Adrenal gland (tissue), 12 donors: ENCODE data around the gene DIPK1B. TPM values are rescaled to one million over a fixed set of nuclear protein-coding genes. Genes with fewer than 3 reads are reported as not detected.

ENCODE experiments used
- DNase-seq, 7 donors: peaks; one replicate each; pipeline ENCODE4 v3.0.0-alpha.2; 2019 to 2020
- H3K27ac ChIP-seq, 5 donors: fragments of 200-600 bp; sonication (generic) in 4 of 5; 1 replicate in 3 of 5; 2 replicates in 2 of 5; pipeline versions ENCODE4 v1.5.1 to v1.8.0; 2016 to 2020; ENCODE audit warnings: mild to moderate bottlenecking in 1 of 5
- H3K27me3 ChIP-seq: fragments of 200-600 bp; 2 replicates; pipeline ENCODE4 v1.8.0; 2021
- H3K36me3 ChIP-seq, 2 donors: fragments of 200-600 bp; replicated peaks in 1 of 2; 1 replicate in 1 of 2; 2 replicates in 1 of 2; pipeline versions ENCODE4 v1.5.1 to v1.8.0; 2018 to 2022
- H3K4me1 ChIP-seq, 2 donors: fragments of 200-600 bp; replicated peaks in 1 of 2; 1 replicate in 1 of 2; 2 replicates in 1 of 2; pipeline versions ENCODE4 v1.5.1 to v1.8.0; 2018 to 2021
- H3K4me3 ChIP-seq, 4 donors: fragments of 200-600 bp; sonication (generic) in 3 of 4; one replicate each; pipeline ENCODE4 v1.5.1; 2016 to 2018
- H3K9me3 ChIP-seq, 3 donors: fragments of 200-600 bp; sonication (generic) in 1 of 3; replicated peaks in 1 of 3; 1 replicate in 2 of 3; 2 replicates in 1 of 3; pipeline versions ENCODE4 v1.5.1 to v1.8.0; 2016 to 2021
- CTCF ChIP-seq, 6 experiments: fragments of 450-650 bp in 4 of 6; fragments of 200-600 bp in 2 of 6; sonication (generic) in 1 of 6; IDR thresholded peaks; 1 replicate in 5 of 6; 2 replicates in 1 of 6; pipeline versions ENCODE4 v1.5.1 to v1.8.0; 2016 to 2021; ENCODE audit warnings: antibody characterized with exemption in 6 of 6, mild to moderate bottlenecking in 2 of 6, moderate library complexity in 1 of 6
- POLR2A ChIP-seq, 2 donors: fragments of 450-650 bp; IDR thresholded peaks; one replicate each; pipeline ENCODE4 v1.6.1; 2017; ENCODE audit warnings: antibody characterized with exemption in 2 of 2, mild to moderate bottlenecking in 2 of 2, moderate library complexity in 1 of 2
- WGBS, 4 donors: extraction: QIAGEN DNeasy Blood & Tissue Kit in 2 of 4; methylation state at CpG; one replicate each; pipeline versions ENCODE4 v1.1.5 to v1.1.7; 2013 to 2017; 5-methylcytosine and 5-hydroxymethylcytosine counted together
- intact Hi-C, 2 donors: fragments of 100-400 bp; cut with DNase I; formaldehyde crosslinking; loops; one replicate each; pipeline versions ENCODE4 v1.14.1 to v1.15.0; 2022 to 2023
- polyA plus RNA-seq, 3 donors: library from polyadenylated mRNA; stranded (reverse); fragments of 200-250 nt in 2 of 3; fragments of 350-450 nt in 1 of 3; fragmentation: Illumina TruSeq in 1 of 3; extraction: RNeasy Lipid Tissue Mini Kit (QIAGEN cat#74804) in 1 of 3; gene quantifications; one replicate each; pipeline ENCODE4 v1.2.3, GENCODE V29; 2013 to 2014
- total RNA-seq, 9 donors: library from RNA; depleted of rRNA in 4 of 9; stranded (reverse); fragments of >200 nt in 4 of 9; fragments of 120-200 nt in 1 of 9; fragmentation: NEBNext Ultra II Directional in 1 of 9; extraction: Animal tissue kit (Norgen Biotek cat#: 25700) in 1 of 9; gene quantifications; one replicate each; pipeline versions ENCODE4 v1.1.0 to v1.2.4, GENCODE V29; 2013 to 2023
- donor health status: healthy with polysubstance abuse.
- donor health status: Bipolar disorder and iron deficiency.
- donor health status: DM: yes; HTN: yes; CAD: no.
- donor health status: DM: no; HTN: no; CAD: no.
- donor health status: DM: no; HTN: no; CAD: no.
- donor health status: DM: yes; HTN: yes; CAD: no.

The DIPK1B gene
- total and polyA plus RNA-seq, 12 donors, result 1.4 to 19.2 (median 8.3) TPM

GRCh38 chr9:136685790-136686533, 26.4 kb upstream of the DIPK1B start:
- H3K27me3 ChIP-seq, result no peaks in the 10 kb centered on the region
- no peaks in the 10 kb centered on the region for H3K36me3 ChIP-seq
- H3K4me1 ChIP-seq, result peaks cover 13 to 17% of the 10 kb centered on the region in 2 donors
- H3K27ac ChIP-seq, result peak overlapping the region in 2 of 5 donors; percentile 64 to 90
- 38 to 60% (median 54%) methylated on average over 4 to 19 of the region's 19 CpGs for WGBS, 4 donors
- H3K9me3 ChIP-seq, result no peaks in the 10 kb centered on the region
- DNase-seq, result no peak
- TF ChIP-seq POLR2A (IDR thresholded peaks at IDR 0.05) (no peak), CTCF (IDR thresholded peaks at IDR 0.05) (no peak)
- peak overlapping the region in 3 of 4 donors; percentile 42 to 98 (median 71) for H3K4me3 ChIP-seq
- intact Hi-C loops, result no loop called here

- no peaks in the 10 kb centered on the region for H3K36me3 ChIP-seq
- no peaks in the 10 kb centered on the region for H3K27me3 ChIP-seq
- H3K4me1 ChIP-seq, result peaks cover 13 to 17% of the 10 kb centered on the region in 2 donors
- 15 to 60% (median 16%) methylated on average over 1 to 20 of the region's 20 CpGs; no CpG with 5 or more reads in 1 of the 4 donors for WGBS, 4 donors
- TF ChIP-seq CTCF (IDR thresholded peaks at IDR 0.05), result no peak
- intact Hi-C loops, result no loop called here
- H3K4me3 ChIP-seq, result peak overlapping the region; percentile 37 to 98 (median 56)
- peak overlapping the region in 4 of 5 donors; percentile 57 to 90 (median 68) for H3K27ac ChIP-seq
- DNase-seq, result no peak
- no peaks in the 10 kb centered on the region for H3K9me3 ChIP-seq
Observed at GRCh38 chr9:136686534-136686793, 25.9 kb upstream of the DIPK1B start.

GRCh38 chr9:136686794-136687711, 25.3 kb upstream of the DIPK1B start, which contains the start of gene AGPAT2:
TSS of gene AGPAT2 (minus strand) at chr9:136687457. CDS start at chr9:136687357, 100 bp downstream.
- peak within 1 kb of the TSS in 4 of 5 donors; percentile 57 to 90 (median 68) for H3K27ac ChIP-seq
- no peaks in the 10 kb centered on the region for H3K36me3 ChIP-seq
- intact Hi-C loops, result no loop called here
- TF ChIP-seq CTCF (IDR thresholded peaks at IDR 0.05) (peak in 1 of 6 experiments; percentile 10), POLR2A (IDR thresholded peaks at IDR 0.05) (peak; percentile 36 to 78)
- no peaks in the 10 kb centered on the region for H3K27me3 ChIP-seq
- H3K4me3 ChIP-seq, result peak within 1 kb of the TSS; percentile 37 to 98 (median 56)
- 0 to 3% (median 0%) methylated on average over 11 to 100 of the region's 106 CpGs for WGBS, 4 donors
- H3K4me1 ChIP-seq, result peaks cover 13 to 15% of the 10 kb centered on the region in 2 donors
- no peaks in the 10 kb centered on the region for H3K9me3 ChIP-seq
- peak; percentile 70 to 86 (median 78) for DNase-seq

GRCh38 chr9:136687721-136688223, 24.6 kb upstream of the DIPK1B start:
- TF ChIP-seq POLR2A (IDR thresholded peaks at IDR 0.05) (no peak), CTCF (IDR thresholded peaks at IDR 0.05) (no peak)
- intact Hi-C loops, result no loop called here
- peak in 1 of 7 donors; percentile 47 for DNase-seq

More at GRCh38 chr9:136687721-136688223, 24.6 kb upstream of the DIPK1B start:
- H3K36me3 ChIP-seq, result no peaks in the 10 kb centered on the region
- 33 to 61% (median 34%) methylated on average over 16 to 37 of the region's 37 CpGs; no CpG with 5 or more reads in 1 of the 4 donors for WGBS, 4 donors
- H3K27ac ChIP-seq, result peak overlapping the region in 2 of 5 donors; percentile 57 to 90
- H3K9me3 ChIP-seq, result no peaks in the 10 kb centered on the region
- H3K4me3 ChIP-seq, result peak overlapping the region in 1 of 4 donors; percentile 98
- H3K27me3 ChIP-seq, result no peaks in the 10 kb centered on the region
- H3K4me1 ChIP-seq, result peaks cover 9 to 13% of the 10 kb centered on the region in 2 donors
